HFFc6 (cell line): ENCODE results near the gene MRPL38. TPM values are rescaled to one million over a fixed set of nuclear protein-coding genes. Genes with fewer than 3 reads are reported as not detected.

ENCODE experiments used
- DNase-seq: peaks from one replicate; pipeline ENCODE4 v3.0.0-alpha.2; 2018
- H3K27ac Mint-ChIP-seq: 2 replicates; pipeline ENCODE4 v1.8.0; 2020; ENCODE audit warnings: mild to moderate bottlenecking, mixed read lengths
- H3K27me3 Mint-ChIP-seq: 2 replicates; pipeline ENCODE4 v1.8.0; 2021; ENCODE audit warnings: mild to moderate bottlenecking, moderate library complexity, mixed read lengths; ENCODE audit not compliant: insufficient read depth
- H3K36me3 Mint-ChIP-seq: 2 replicates; pipeline ENCODE4 v1.8.0; 2021; ENCODE audit warnings: low read depth, mixed read lengths
- H3K4me1 Mint-ChIP-seq: 2 replicates; pipeline ENCODE4 v1.8.0; 2020; ENCODE audit warnings: low read depth, mixed read lengths
- H3K4me3 Mint-ChIP-seq: 2 replicates; pipeline ENCODE4 v1.8.0; 2020; ENCODE audit warnings: mild to moderate bottlenecking, moderate library complexity, mixed read lengths
- H3K9me3 Mint-ChIP-seq: 2 replicates; pipeline ENCODE4 v1.8.0; 2020; ENCODE audit warnings: mild to moderate bottlenecking, mixed read lengths
- CTCF ChIP-seq: fragments of 200-600 bp; sonication (generic); IDR thresholded peaks from 2 replicates; pipeline ENCODE4 v1.5.0; 2021; ENCODE audit warnings: antibody characterized with exemption, mild to moderate bottlenecking
- total RNA-seq, 6 experiments: library from RNA; stranded (reverse); fragmentation: NEBNext Ultra II Directional; extraction: Animal tissue kit (Norgen Biotek cat#: 25700); gene quantifications; 2 replicates in 1 of 6; 3 replicates in 5 of 6; pipeline ENCODE4 v1.2.3, GENCODE V29; 2021

Gene MRPL38
- total RNA-seq, 6 experiments from 2014 or later = 64.9 to 89.8 (median 70.3) TPM

GRCh38 chr17:75919611-75920010, 14.9 kb upstream of the MRPL38 start:
- H3K4me1 Mint-ChIP-seq = no peaks in the 10 kb centered on the region
- H3K27ac Mint-ChIP-seq = no peak overlapping the region
- no peak for DNase-seq
- peaks cover 1% of the 10 kb centered on the region for H3K27me3 Mint-ChIP-seq
- H3K9me3 Mint-ChIP-seq = no peaks in the 10 kb centered on the region
- no peak overlapping the region for H3K4me3 Mint-ChIP-seq
- 0 out of 2 replicates have a peak, but pooled peaks cover 4% of the 10 kb centered on the region for H3K36me3 Mint-ChIP-seq
- TF ChIP-seq CTCF = no peak

GRCh38 chr17:75917917-75918445, 13.3 kb upstream of the MRPL38 start:
- no peak for TF ChIP-seq CTCF

GRCh38 chr17:75917141-75917916, 12.6 kb upstream of the MRPL38 start:
- no peak for TF ChIP-seq CTCF
- no peak overlapping the region for H3K4me3 Mint-ChIP-seq
- no peak overlapping the region for H3K27ac Mint-ChIP-seq

More at GRCh38 chr17:75917917-75918445, 13.3 kb upstream of the MRPL38 start:
- H3K27ac Mint-ChIP-seq = no peak overlapping the region
- peaks cover 1% of the 10 kb centered on the region for H3K27me3 Mint-ChIP-seq
- no peaks in the 10 kb centered on the region for H3K9me3 Mint-ChIP-seq
- DNase-seq = no peak
- H3K4me1 Mint-ChIP-seq = no peaks in the 10 kb centered on the region
- H3K4me3 Mint-ChIP-seq = no peak overlapping the region
- 0 out of 2 replicates have a peak, but pooled peaks cover 4% of the 10 kb centered on the region for H3K36me3 Mint-ChIP-seq

GRCh38 chr17:75915268-75915667, 10.6 kb upstream of the MRPL38 start:
- Mint-ChIP-seq H3K4me1 (no peaks in the 10 kb centered on the region), H3K9me3 (no peaks in the 10 kb centered on the region), H3K36me3 (0 out of 2 replicates have a peak, but pooled peaks cover 4% of the 10 kb centered on the region), H3K27ac (no peak overlapping the region), H3K4me3 (no peak overlapping the region), H3K27me3 (peaks cover 1% of the 10 kb centered on the region)
- TF ChIP-seq CTCF = no peak
- DNase-seq = no peak

More at GRCh38 chr17:75917141-75917916, 12.6 kb upstream of the MRPL38 start:
- DNase-seq = no peak
- Mint-ChIP-seq H3K27me3 (peaks cover 1% of the 10 kb centered on the region), H3K36me3 (0 out of 2 replicates have a peak, but pooled peaks cover 4% of the 10 kb centered on the region), H3K4me1 (no peaks in the 10 kb centered on the region), H3K9me3 (no peaks in the 10 kb centered on the region)

- Mint-ChIP-seq H3K27me3 (peaks cover 1% of the 10 kb centered on the region), H3K4me1 (0 out of 2 replicates have a peak, but pooled peaks cover 4% of the 10 kb centered on the region), H3K9me3 (no peaks in the 10 kb centered on the region), H3K27ac (no peak overlapping the region), H3K36me3 (0 out of 2 replicates have a peak, but pooled peaks cover 4% of the 10 kb centered on the region), H3K4me3 (no peak overlapping the region)
- TF ChIP-seq CTCF = no peak
- DNase-seq = no peak
Measured at GRCh38 chr17:75914643-75915267, 10.1 kb upstream of the MRPL38 start.
